Osteocyte (in vitro differentiated cells): Measurements from ENCODE around the gene XYLT1. TPM values are rescaled to one million over a fixed set of nuclear protein-coding genes. Genes with fewer than 3 reads are reported as not detected.

Experiments used
- DNase-seq: peaks from one replicate; pipeline ENCODE4 v3.0.0; 2021; ENCODE audit warnings: mixed read lengths; ENCODE audit not compliant: unreplicated experiment; ENCODE audit errors: extremely low spot score
- H3K27ac Mint-ChIP-seq: one replicate; pipeline ENCODE4 v1.8.0; 2021; ENCODE audit warnings: mild to moderate bottlenecking, mixed read lengths; ENCODE audit not compliant: unreplicated experiment
- H3K27me3 Mint-ChIP-seq: one replicate; pipeline ENCODE4 v1.8.0; 2021; ENCODE audit warnings: mixed read lengths; ENCODE audit not compliant: unreplicated experiment
- H3K36me3 Mint-ChIP-seq: one replicate; pipeline ENCODE4 v1.8.0; 2021; ENCODE audit warnings: mixed read lengths; ENCODE audit not compliant: unreplicated experiment
- H3K4me1 Mint-ChIP-seq: one replicate; pipeline ENCODE4 v1.8.0; 2021; ENCODE audit warnings: mixed read lengths; ENCODE audit not compliant: unreplicated experiment
- H3K4me3 Mint-ChIP-seq: one replicate; pipeline ENCODE4 v1.8.0; 2021; ENCODE audit warnings: mild to moderate bottlenecking, moderate library complexity, mixed read lengths; ENCODE audit not compliant: unreplicated experiment
- H3K9me3 Mint-ChIP-seq: one replicate; pipeline ENCODE4 v1.8.0; 2021; ENCODE audit warnings: mixed read lengths; ENCODE audit not compliant: unreplicated experiment
- CTCF ChIP-seq: fragments of 200-600 bp; sonication (generic); IDR thresholded peaks from 2 replicates; pipeline ENCODE4 v1.5.0; 2021; ENCODE audit warnings: antibody characterized with exemption, mild to moderate bottlenecking, moderate library complexity
- total RNA-seq: library from RNA; stranded (reverse); gene quantifications from 2 replicates; pipeline ENCODE4 v1.2.1, GENCODE V29; 2021

Gene XYLT1
- total RNA-seq, 1 donor from 2014 or later: 11.1 TPM

GRCh38 chr16:17109413-17109812 is 361.3 kb downstream of the XYLT1 start:
- no peak for TF ChIP-seq CTCF
- Mint-ChIP-seq H3K9me3 (no peaks in the 10 kb centered on the region), H3K4me1 (no peaks in the 10 kb centered on the region), H3K4me3 (no peak overlapping the region), H3K27me3 (no peaks in the 10 kb centered on the region), H3K36me3 (no peaks in the 10 kb centered on the region), H3K27ac (no peak overlapping the region)
- DNase-seq: no peak

GRCh38 chr16:17108596-17108995 is 362.2 kb downstream of the XYLT1 start:
- H3K4me1 Mint-ChIP-seq: no peaks in the 10 kb centered on the region
- no peak for TF ChIP-seq CTCF
- no peak overlapping the region for H3K27ac Mint-ChIP-seq
- DNase-seq: no peak
- no peaks in the 10 kb centered on the region for H3K9me3 Mint-ChIP-seq
- no peaks in the 10 kb centered on the region for H3K27me3 Mint-ChIP-seq
- H3K4me3 Mint-ChIP-seq: no peak overlapping the region
- H3K36me3 Mint-ChIP-seq: no peaks in the 10 kb centered on the region

GRCh38 chr16:17107450-17107849 is 363.3 kb downstream of the XYLT1 start:
- H3K4me1 Mint-ChIP-seq: no peaks in the 10 kb centered on the region
- H3K27me3 Mint-ChIP-seq: no peaks in the 10 kb centered on the region
- H3K4me3 Mint-ChIP-seq: no peak overlapping the region
- H3K27ac Mint-ChIP-seq: no peak overlapping the region
- DNase-seq: no peak
- H3K9me3 Mint-ChIP-seq: no peaks in the 10 kb centered on the region
- no peak for TF ChIP-seq CTCF
- H3K36me3 Mint-ChIP-seq: no peaks in the 10 kb centered on the region

GRCh38 chr16:17106243-17106791 is 364.4 kb downstream of the XYLT1 start:
- no peaks in the 10 kb centered on the region for H3K36me3 Mint-ChIP-seq
- no peaks in the 10 kb centered on the region for H3K9me3 Mint-ChIP-seq
- no peak overlapping the region for H3K27ac Mint-ChIP-seq
- TF ChIP-seq CTCF: no peak
- H3K27me3 Mint-ChIP-seq: no peaks in the 10 kb centered on the region
- no peaks in the 10 kb centered on the region for H3K4me1 Mint-ChIP-seq
- DNase-seq: no peak
- no peak overlapping the region for H3K4me3 Mint-ChIP-seq

GRCh38 chr16:17105239-17105797 is 365.4 kb downstream of the XYLT1 start:
- Mint-ChIP-seq H3K9me3 (no peaks in the 10 kb centered on the region), H3K4me3 (no peak overlapping the region), H3K4me1 (no peaks in the 10 kb centered on the region), H3K27me3 (no peaks in the 10 kb centered on the region), H3K36me3 (no peaks in the 10 kb centered on the region), H3K27ac (no peak overlapping the region)
- TF ChIP-seq CTCF: no peak
- no peak for DNase-seq
